Type B pancreatic cell (in vitro differentiated cells): ENCODE data around the gene FMNL2. TPM values are rescaled to one million over a fixed set of nuclear protein-coding genes. Genes with fewer than 3 reads are reported as not detected.

Experiments used
- DNase-seq: peaks from one replicate; pipeline ENCODE4 v3.0.0; 2021; ENCODE audit warnings: mixed read lengths; ENCODE audit not compliant: unreplicated experiment; ENCODE audit errors: extremely low spot score
- H3K27ac Mint-ChIP-seq: 2 replicates; pipeline ENCODE4 v1.8.0; 2021; ENCODE audit warnings: mild to moderate bottlenecking, mixed read lengths
- H3K27me3 Mint-ChIP-seq: 2 replicates; pipeline ENCODE4 v1.8.0; 2021; ENCODE audit warnings: mixed read lengths
- H3K36me3 Mint-ChIP-seq: 2 replicates; pipeline ENCODE4 v1.8.0; 2021; ENCODE audit warnings: mixed read lengths
- H3K4me1 Mint-ChIP-seq: one replicate; pipeline ENCODE4 v1.8.0; 2021; ENCODE audit warnings: mixed read lengths; ENCODE audit not compliant: unreplicated experiment
- H3K4me3 Mint-ChIP-seq: 2 replicates; pipeline ENCODE4 v1.8.0; 2021; ENCODE audit warnings: mild to moderate bottlenecking, mixed read lengths
- H3K9me3 Mint-ChIP-seq: 2 replicates; pipeline ENCODE4 v1.8.0; 2021; ENCODE audit warnings: mixed read lengths
- CTCF ChIP-seq: fragments of 200-600 bp; sonication (generic); conservative IDR thresholded peaks from 2 replicates; pipeline ENCODE4 v1.5.0; 2021; ENCODE audit warnings: antibody characterized with exemption, mild to moderate bottlenecking
- total RNA-seq: library from RNA; stranded (reverse); gene quantifications from 2 replicates; pipeline ENCODE4 v1.2.1, GENCODE V29; 2021; ENCODE audit warnings: low replicate concordance

Gene FMNL2
- total RNA-seq, 1 donor from 2014 or later = 62.1 TPM

GRCh38 chr2:152626911-152627339 lies 292.0 kb downstream of the FMNL2 start:
- Mint-ChIP-seq H3K4me3 (no peak overlapping the region), H3K4me1 (no peaks in the 10 kb centered on the region), H3K9me3 (no peaks in the 10 kb centered on the region), H3K27ac (no peak overlapping the region), H3K36me3 (peaks cover 28% of the 10 kb centered on the region), H3K27me3 (no peaks in the 10 kb centered on the region)
- no peak for DNase-seq
- TF ChIP-seq CTCF = no peak

- Mint-ChIP-seq H3K27me3 (no peaks in the 10 kb centered on the region), H3K27ac (no peak overlapping the region), H3K9me3 (no peaks in the 10 kb centered on the region), H3K4me3 (no peak overlapping the region), H3K36me3 (peaks cover 23% of the 10 kb centered on the region), H3K4me1 (no peaks in the 10 kb centered on the region)
- no peak for DNase-seq
- TF ChIP-seq CTCF = peak; percentile 76
Measured at GRCh38 chr2:152627351-152627957, 292.5 kb downstream of the FMNL2 start.

- H3K4me1 Mint-ChIP-seq = no peaks in the 10 kb centered on the region
- no peaks in the 10 kb centered on the region for H3K27me3 Mint-ChIP-seq
- no peak for TF ChIP-seq CTCF
- no peak for DNase-seq
- peaks cover 16% of the 10 kb centered on the region for H3K36me3 Mint-ChIP-seq
- H3K27ac Mint-ChIP-seq = no peak overlapping the region
- H3K4me3 Mint-ChIP-seq = no peak overlapping the region
- H3K9me3 Mint-ChIP-seq = no peaks in the 10 kb centered on the region
Measured at GRCh38 chr2:152629202-152629601, 294.2 kb downstream of the FMNL2 start.

- Mint-ChIP-seq H3K4me1 (no peaks in the 10 kb centered on the region), H3K4me3 (no peak overlapping the region), H3K36me3 (peaks cover 10% of the 10 kb centered on the region), H3K9me3 (no peaks in the 10 kb centered on the region), H3K27me3 (no peaks in the 10 kb centered on the region), H3K27ac (no peak overlapping the region)
- DNase-seq = no peak
- no peak for TF ChIP-seq CTCF
Measured at GRCh38 chr2:152630466-152630865, 295.5 kb downstream of the FMNL2 start.

- Mint-ChIP-seq H3K27ac (no peak overlapping the region), H3K4me3 (no peak overlapping the region), H3K27me3 (no peaks in the 10 kb centered on the region), H3K4me1 (no peaks in the 10 kb centered on the region), H3K9me3 (no peaks in the 10 kb centered on the region), H3K36me3 (peaks cover 10% of the 10 kb centered on the region)
- no peak for DNase-seq
- TF ChIP-seq CTCF = no peak
Measured at GRCh38 chr2:152632736-152633135, 297.8 kb downstream of the FMNL2 start.
